IPS DF 19.7 (cell line): ENCODE measurements around the gene PLG.
"Not testable (repeated sequence)": the region's sequence is repeated elsewhere in the genome, so short reads cannot be mapped to it uniquely, and the experiment has no call there.

Experiments
- DNase-seq: peaks from one replicate; pipeline ENCODE4 v3.0.0-alpha.2; 2013; ENCODE audit warnings: low read depth, low spot score

Gene PLG

GRCh38 chr6:160775792-160776580 lies 73.9 kb downstream of the PLG start:
- DNase-seq: no peak

GRCh38 chr6:160779095-160779494 lies 77.1 kb downstream of the PLG start:
- DNase-seq: not testable (repeated sequence)

GRCh38 chr6:160780656-160781055 lies 78.6 kb downstream of the PLG start:
- DNase-seq: not testable (repeated sequence)

- DNase-seq: no peak
Observed at GRCh38 chr6:160781298-160781697, 79.3 kb downstream of the PLG start.

- DNase-seq: no peak
Observed at GRCh38 chr6:160782228-160782627, 80.2 kb downstream of the PLG start.

GRCh38 chr6:160783741-160784140 lies 81.7 kb downstream of the PLG start:
- no peak for DNase-seq

GRCh38 chr6:160788126-160788525 lies 86.1 kb downstream of the PLG start:
- DNase-seq: not testable (repeated sequence)

- no peak for DNase-seq
Observed at GRCh38 chr6:160788806-160789205, 86.8 kb downstream of the PLG start.

- DNase-seq: no peak
Observed at GRCh38 chr6:160789263-160790027, 87.4 kb downstream of the PLG start.

- DNase-seq: no peak
Observed at GRCh38 chr6:160790028-160790792, 88.2 kb downstream of the PLG start.

- DNase-seq: no peak
Observed at GRCh38 chr6:160791459-160791858, 89.4 kb downstream of the PLG start.

- no peak for DNase-seq
Observed at GRCh38 chr6:160791981-160792418, 90.0 kb downstream of the PLG start.

GRCh38 chr6:160792708-160793107 lies 90.7 kb downstream of the PLG start:
- DNase-seq: no peak

GRCh38 chr6:160793652-160794051 lies 91.6 kb downstream of the PLG start:
- no peak for DNase-seq

GRCh38 chr6:160795721-160796120 lies 93.7 kb downstream of the PLG start:
- no peak for DNase-seq

GRCh38 chr6:160798625-160799024 lies 96.6 kb downstream of the PLG start:
- no peak for DNase-seq

GRCh38 chr6:160799801-160800506 lies 97.9 kb downstream of the PLG start:
- DNase-seq: no peak

GRCh38 chr6:160801418-160801817 lies 99.4 kb downstream of the PLG start:
- DNase-seq: no peak

- not testable (repeated sequence) for DNase-seq
Observed at GRCh38 chr6:160802049-160802448, 100.0 kb downstream of the PLG start.
